NB4 (cell line): ENCODE results near the gene SERPINB7.

ENCODE experiments used
- CTCF ChIP-seq: IDR thresholded peaks from one replicate; pipeline ENCODE4 v1.5.1; 2012; ENCODE audit warnings: low read depth, low read length
- MAX ChIP-seq: IDR thresholded peaks from 2 replicates; pipeline ENCODE4 v1.6.1; 2011; ENCODE audit warnings: low read depth, low read length
- MYC ChIP-seq: IDR thresholded peaks from 2 replicates; pipeline ENCODE4 v1.6.1; 2011; ENCODE audit warnings: low read depth, low read length
- POLR2A ChIP-seq: IDR thresholded peaks from 2 replicates; pipeline ENCODE4 v1.6.1; 2011; ENCODE audit warnings: mild to moderate bottlenecking; ENCODE audit not compliant: insufficient read length; ENCODE audit errors: extremely low read depth

- TF ChIP-seq CTCF (no peak), POLR2A (no peak), MAX (no peak), MYC (no peak)
Observed at GRCh38 chr18:63789327-63789726, 14.1 kb downstream of the SERPINB7 start.
